A673 (cell line): ENCODE data around the gene OR2AT4. TPM values are rescaled to one million over a fixed set of nuclear protein-coding genes. Genes with fewer than 3 reads are reported as not detected.

Source experiments
- BruUV-seq: library from RNA; stranded (reverse); fragments of 400-500 nt; replicated peaks from 2 replicates; lab custom pipeline; 2021; lab: Mats Ljungman, UMichigan
- CTCF ChIA-PET: fragments of 300-600 bp; sonication (Branson Sonifier 250); formaldehyde crosslinking; loops from one replicate; lab custom pipeline; 2022; ENCODE audit warnings: antibody characterized with exemption; lab: Charles Lee
- POLR2A ChIA-PET: fragments of 300-600 bp; sonication (Branson Sonifier 250); formaldehyde crosslinking; loops from one replicate; lab custom pipeline; 2022; ENCODE audit warnings: antibody characterized with exemption; ENCODE audit not compliant: low non-redundant PET; lab: Charles Lee
- DNase-seq: peaks from one replicate; pipeline ENCODE4 v3.0.0-alpha.2; 2015; ENCODE audit warnings: low spot score
- H3K27ac ChIP-seq: fragments of 200-600 bp; sonication (generic); 2 replicates; pipeline ENCODE4 v1.5.1; 2016; ENCODE audit warnings: mixed run types, low read depth, mild to moderate bottlenecking, mixed read lengths, antibody characterized with exemption, low read length; ENCODE audit not compliant: poor library complexity, severe bottlenecking
- H3K27me3 ChIP-seq: fragments of 200-600 bp; sonication (generic); replicated peaks from 2 replicates; pipeline ENCODE4 v1.6.1; 2017; ENCODE audit warnings: mixed run types, low read depth, mild to moderate bottlenecking, mixed read lengths, antibody characterized with exemption, low read length; ENCODE audit not compliant: insufficient read depth, poor library complexity
- H3K36me3 ChIP-seq: fragments of 200-600 bp; sonication (generic); 2 replicates; pipeline ENCODE4 v1.6.1; 2016; ENCODE audit warnings: mixed run types, mild to moderate bottlenecking, mixed read lengths, antibody characterized with exemption, low read length; ENCODE audit not compliant: insufficient read depth, poor library complexity, severe bottlenecking
- H3K4me1 ChIP-seq: fragments of 200-600 bp; sonication (generic); 2 replicates; pipeline ENCODE4 v1.6.1; 2017; ENCODE audit warnings: mixed run types, mild to moderate bottlenecking, mixed read lengths, antibody characterized with exemption, low read length; ENCODE audit not compliant: insufficient read depth, poor library complexity, severe bottlenecking
- H3K4me3 ChIP-seq: fragments of 200-600 bp; sonication (generic); 2 replicates; pipeline ENCODE4 v1.5.1; 2016; ENCODE audit warnings: low read depth, mixed run types, mild to moderate bottlenecking, mixed read lengths, low read length; ENCODE audit not compliant: poor library complexity, severe bottlenecking
- H3K9me3 ChIP-seq: fragments of 200-600 bp; sonication (generic); 2 replicates; pipeline ENCODE4 v1.6.1; 2016; ENCODE audit warnings: mixed run types, low read depth, mild to moderate bottlenecking, mixed read lengths, antibody characterized with exemption, low read length; ENCODE audit not compliant: poor library complexity, severe bottlenecking
- EZH2 ChIP-seq: fragments of 200-600 bp; sonication (generic); IDR thresholded peaks from 2 replicates; pipeline ENCODE4 v1.6.1; 2017; ENCODE audit warnings: borderline replicate concordance, low read depth, mild to moderate bottlenecking, mixed read lengths, antibody characterized with exemption, low read length; ENCODE audit not compliant: poor library complexity, severe bottlenecking
- intact Hi-C: fragments of 100-400 bp; cut with micrococcal nuclease; formaldehyde crosslinking; loops from one replicate; pipeline ENCODE4 v1.10.0; 2022; ENCODE audit not compliant: unreplicated experiment
- total RNA-seq: library from RNA; stranded (reverse); gene quantifications from 2 replicates; pipeline ENCODE4 v1.2.3, GENCODE V29; 2021
- TF ChIP-seq, protein P1 (sequence below): fragments of 300-800, 200-600 bp; sonication (generic); conservative IDR thresholded peaks from 2 replicates; pipeline ENCODE4 v1.5.1; 2017; ENCODE audit warnings: low read depth, mild to moderate bottlenecking, antibody characterized with exemption, low read length, moderate library complexity, mixed read lengths

The OR2AT4 gene
- total RNA-seq, 1 experiment from 2014 or later, result not detected

DNA sequence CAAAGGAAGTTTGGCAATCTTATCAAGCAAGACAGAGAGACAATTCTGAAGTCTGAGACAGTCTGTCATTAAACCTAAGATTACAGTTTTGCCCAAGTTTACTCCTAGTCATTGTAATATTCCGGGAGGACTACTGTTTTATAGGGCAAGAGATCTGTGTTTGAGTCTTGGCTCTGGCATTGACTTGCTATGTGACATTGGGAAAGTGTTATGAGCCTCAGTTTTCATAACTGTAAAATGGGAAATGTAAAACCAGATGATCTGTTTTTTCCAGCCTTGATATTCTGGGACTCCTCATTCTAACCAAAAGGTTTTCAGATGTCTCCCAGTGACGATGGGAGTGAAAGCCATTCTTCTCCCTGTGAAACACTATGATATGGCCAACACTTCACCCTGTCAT is 29.9 kb upstream of the OR2AT4 start:
- no peak overlapping the region for H3K27ac ChIP-seq
- ChIA-PET POLR2A (no interaction called here), CTCF (no interaction called here)
- H3K27me3 ChIP-seq, result peaks cover 3% of the 10 kb centered on the region
- no peaks in the 10 kb centered on the region for H3K4me1 ChIP-seq
- intact Hi-C loops, result no loop called here
- no peak for DNase-seq
- no TSS peak for BruUV-seq
- no peaks in the 10 kb centered on the region for H3K36me3 ChIP-seq
- no peak overlapping the region for H3K4me3 ChIP-seq
- no peak for TF ChIP-seq EZH2
- TF ChIP-seq, protein P1, sequence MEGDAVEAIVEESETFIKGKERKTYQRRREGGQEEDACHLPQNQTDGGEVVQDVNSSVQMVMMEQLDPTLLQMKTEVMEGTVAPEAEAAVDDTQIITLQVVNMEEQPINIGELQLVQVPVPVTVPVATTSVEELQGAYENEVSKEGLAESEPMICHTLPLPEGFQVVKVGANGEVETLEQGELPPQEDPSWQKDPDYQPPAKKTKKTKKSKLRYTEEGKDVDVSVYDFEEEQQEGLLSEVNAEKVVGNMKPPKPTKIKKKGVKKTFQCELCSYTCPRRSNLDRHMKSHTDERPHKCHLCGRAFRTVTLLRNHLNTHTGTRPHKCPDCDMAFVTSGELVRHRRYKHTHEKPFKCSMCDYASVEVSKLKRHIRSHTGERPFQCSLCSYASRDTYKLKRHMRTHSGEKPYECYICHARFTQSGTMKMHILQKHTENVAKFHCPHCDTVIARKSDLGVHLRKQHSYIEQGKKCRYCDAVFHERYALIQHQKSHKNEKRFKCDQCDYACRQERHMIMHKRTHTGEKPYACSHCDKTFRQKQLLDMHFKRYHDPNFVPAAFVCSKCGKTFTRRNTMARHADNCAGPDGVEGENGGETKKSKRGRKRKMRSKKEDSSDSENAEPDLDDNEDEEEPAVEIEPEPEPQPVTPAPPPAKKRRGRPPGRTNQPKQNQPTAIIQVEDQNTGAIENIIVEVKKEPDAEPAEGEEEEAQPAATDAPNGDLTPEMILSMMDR, result no peak
- H3K9me3 ChIP-seq, result no peaks in the 10 kb centered on the region

DNA sequence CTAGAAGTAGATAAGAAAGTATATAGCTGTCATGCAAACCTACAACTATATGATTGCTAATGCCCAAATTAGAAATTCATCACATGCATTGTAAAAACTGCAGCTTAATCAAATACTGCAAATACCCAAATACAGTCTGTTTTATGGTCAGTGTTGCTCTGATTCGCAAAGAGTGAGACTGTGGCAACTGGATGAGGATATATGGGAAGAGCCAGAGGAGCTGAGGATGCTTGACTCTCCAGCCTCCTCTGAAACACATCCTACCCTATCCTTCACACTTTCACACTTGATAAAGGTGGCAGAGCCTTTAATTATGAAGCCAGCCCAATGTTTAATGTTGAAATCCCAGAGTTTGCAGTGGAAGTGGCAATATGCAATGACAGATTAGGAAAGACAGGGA is 21.9 kb upstream of the OR2AT4 start:
- intact Hi-C loops, result no loop called here

DNA sequence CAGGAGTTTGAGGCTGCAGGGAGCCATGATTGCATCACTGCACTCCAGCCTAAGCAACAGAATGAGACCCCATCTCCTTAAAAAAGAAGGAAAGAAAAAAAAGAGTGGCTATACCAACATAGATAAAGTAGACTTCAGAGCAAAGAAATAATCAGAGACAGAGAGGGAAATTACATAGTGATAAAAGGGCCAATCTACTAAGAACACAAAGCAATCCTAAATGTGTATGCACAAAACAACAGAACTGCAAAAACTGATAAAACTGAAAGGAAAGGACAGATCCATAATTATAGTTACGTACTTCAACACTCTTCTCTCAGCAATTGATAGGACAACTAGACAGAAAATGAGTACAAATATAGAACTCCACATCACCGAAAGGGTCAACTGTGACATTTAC is 17.8 kb upstream of the OR2AT4 start:
- ChIA-PET CTCF (no interaction called here), POLR2A (no interaction called here)
- Histone ChIP-seq H3K27ac (no peak overlapping the region), H3K4me3 (no peak overlapping the region), H3K27me3 (no peaks in the 10 kb centered on the region), H3K4me1 (no peaks in the 10 kb centered on the region), H3K36me3 (no peaks in the 10 kb centered on the region), H3K9me3 (peaks cover 7% of the 10 kb centered on the region)
- TF ChIP-seq, protein P1, result no peak
- intact Hi-C loops, result no loop called here
- no TSS peak for BruUV-seq
- no peak for DNase-seq

More for the DNA sequence above, 21.9 kb upstream of the OR2AT4 start:
- Histone ChIP-seq H3K27me3 (no peaks in the 10 kb centered on the region), H3K9me3 (peaks cover 7% of the 10 kb centered on the region), H3K4me3 (no peak overlapping the region), H3K36me3 (no peaks in the 10 kb centered on the region), H3K4me1 (no peaks in the 10 kb centered on the region), H3K27ac (no peak overlapping the region)
- POLR2A ChIA-PET, result no interaction called here
- no peak for DNase-seq
- CTCF ChIA-PET, result no interaction called here
- no peak for TF ChIP-seq EZH2
- TF ChIP-seq, protein P1, result no peak
- no TSS peak for BruUV-seq
